CD1c-positive myeloid dendritic cell (primary cell): ENCODE results near the gene MPZ.
"Not testable (repeated sequence)": the region's sequence is repeated elsewhere in the genome, so short reads cannot be mapped to it uniquely, and the experiment has no call there.

Experiments
- DNase-seq: peaks from one replicate; pipeline ENCODE4 v3.0.0-alpha.2; 2016; ENCODE audit errors: extremely low spot score

The MPZ gene

DNA sequence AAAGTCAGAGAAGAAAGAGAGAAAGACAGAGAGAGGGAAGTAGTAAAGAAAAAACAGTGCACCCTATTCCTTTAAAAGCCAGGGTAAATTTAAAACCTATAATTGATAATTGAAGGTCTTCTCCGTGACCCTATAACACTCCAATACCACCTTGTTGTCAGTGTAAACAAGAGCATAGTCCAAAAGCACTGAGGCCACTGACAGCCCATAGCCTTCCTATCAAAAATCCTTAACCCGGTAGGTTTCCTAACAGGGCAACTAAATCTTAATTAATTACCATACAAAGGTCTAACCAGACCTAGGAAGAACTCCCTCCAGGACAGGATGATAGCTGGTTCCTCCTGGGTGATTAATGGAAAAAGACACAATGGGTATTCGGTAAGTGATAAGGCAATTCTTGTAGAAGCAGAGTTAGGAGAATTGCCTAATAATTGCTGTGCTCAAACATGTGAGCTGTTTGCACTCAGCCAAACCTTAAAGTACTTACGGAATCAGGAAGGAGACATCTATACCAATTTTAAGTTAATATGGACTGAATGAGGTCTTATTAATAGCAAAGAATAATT is 53.7 kb downstream of the MPZ start:
- not testable (repeated sequence) for DNase-seq

- not testable (repeated sequence) for DNase-seq
Measured at GRCh38 chr1:161255302-161255701, 54.5 kb downstream of the MPZ start.
